Prostate gland (tissue), 2 donors: Measurements from ENCODE around the gene GDF3. TPM values are rescaled to one million over a fixed set of nuclear protein-coding genes. Genes with fewer than 3 reads are reported as not detected.
"Not testable (repeated sequence)": the region's sequence is repeated elsewhere in the genome, so short reads cannot be mapped to it uniquely, and the experiment has no call there.

Experiments used
- DNase-seq: peaks from one replicate; pipeline ENCODE4 v3.0.0-alpha.2; 2019; ENCODE audit warnings: low spot score
- H3K27ac ChIP-seq, 2 donors: fragments of 200-600 bp; sonication (generic); 2 replicates each; pipeline ENCODE4 v1.5.1; 2017 to 2019
- H3K27me3 ChIP-seq: fragments of 200-600 bp; sonication (generic); replicated peaks from 2 replicates; pipeline ENCODE4 v1.5.1; 2019; ENCODE audit not compliant: insufficient read depth
- H3K36me3 ChIP-seq, 2 donors: fragments of 200-600 bp; sonication (generic); 1 replicate in 1 of 2; 2 replicates in 1 of 2; pipeline versions ENCODE4 v1.5.1 to v1.8.1; 2017 to 2019
- H3K4me1 ChIP-seq: fragments of 200-600 bp; sonication (generic); replicated peaks from 2 replicates; pipeline ENCODE4 v1.5.1; 2019
- H3K4me3 ChIP-seq, 2 donors: fragments of 200-600 bp; sonication (generic); 2 replicates each; pipeline ENCODE4 v1.5.1; 2017 to 2019
- H3K9me3 ChIP-seq: fragments of 200-600 bp; sonication (generic); 2 replicates; pipeline ENCODE4 v1.5.1; 2017
- CTCF ChIP-seq, 4 experiments: fragments of 200-600 bp in 2 of 4; fragments of 450-650 bp in 2 of 4; sonication (generic) in 2 of 4; IDR thresholded peaks; 1 replicate in 3 of 4; 2 replicates in 1 of 4; pipeline ENCODE4 v1.5.1; 2016 to 2019; ENCODE audit warnings: antibody characterized with exemption in 4 of 4, mild to moderate bottlenecking in 2 of 4, moderate library complexity in 2 of 4
- POLR2A ChIP-seq: fragments of 450-650 bp; IDR thresholded peaks from one replicate; pipeline ENCODE4 v1.6.1; 2016; ENCODE audit warnings: antibody characterized with exemption, mild to moderate bottlenecking
- POLR2AphosphoS5 ChIP-seq: sonication (generic); formaldehyde crosslinking; IDR thresholded peaks from one replicate; pipeline ENCODE4 v1.6.1; 2017; ENCODE audit warnings: antibody characterized with exemption
- WGBS: methylation state at CpG from one replicate; pipeline ENCODE4 v1.1.5; 2018; 5-methylcytosine and 5-hydroxymethylcytosine counted together
- intact Hi-C: fragments of 100-400 bp; cut with DNase I; formaldehyde crosslinking; loops from one replicate; pipeline ENCODE4 v1.14.2; 2022
- total RNA-seq, 2 donors: library from RNA; depleted of rRNA; stranded (reverse); fragments of >200 nt; gene quantifications; one replicate each; pipeline ENCODE4 v1.1.0, GENCODE V29; 2016

GDF3 gene
- not detected for total RNA-seq

GRCh38 chr12:7695566-7696197 lies at the start of gene GDF3:
Gene GDF3 (minus strand): TSS chr12:7695775. CDS start chr12:7695728, 47 bp downstream.
- H3K4me3 ChIP-seq = no peak within 1 kb of the TSS
- H3K4me1 ChIP-seq = no peaks in the 10 kb centered on the region
- H3K36me3 ChIP-seq = no peaks in the 10 kb centered on the region

GRCh38 chr12:7732993-7733392 lies 37.4 kb upstream of the GDF3 start:
- intact Hi-C loops = no loop called here

More at GRCh38 chr12:7695566-7696197, at the start of gene GDF3:
- Histone ChIP-seq H3K9me3 (no peaks in the 10 kb centered on the region), H3K27ac (no peak within 1 kb of the TSS), H3K27me3 (no peaks in the 10 kb centered on the region)
- intact Hi-C loops = no loop called here
- 46% methylated on average over 7 of the region's 7 CpGs for WGBS
- TF ChIP-seq CTCF (IDR thresholded peaks at IDR 0.05) = no peak
- TF ChIP-seq POLR2A = no peak
- TF ChIP-seq POLR2AphosphoS5 = no peak
- DNase-seq = no peak

GRCh38 chr12:7731486-7731885 lies 35.9 kb upstream of the GDF3 start:
- 22% methylated on average over 5 of the region's 5 CpGs for whole genome bisulfite sequencing
- TF ChIP-seq POLR2A (no peak), POLR2AphosphoS5 (no peak), CTCF (IDR thresholded peaks at IDR 0.05) (no peak)
- Histone ChIP-seq H3K27ac (no peak overlapping the region), H3K4me3 (no peak overlapping the region), H3K27me3 (no peaks in the 10 kb centered on the region), H3K4me1 (no peaks in the 10 kb centered on the region), H3K9me3 (no peaks in the 10 kb centered on the region), H3K36me3 (no peaks in the 10 kb centered on the region)
- DNase-seq = no peak
- intact Hi-C loops = no loop called here

More at GRCh38 chr12:7732993-7733392, 37.4 kb upstream of the GDF3 start:
- no peak for DNase-seq
- Histone ChIP-seq H3K4me1 (no peaks in the 10 kb centered on the region), H3K4me3 (no peak overlapping the region), H3K36me3 (no peaks in the 10 kb centered on the region), H3K27me3 (no peaks in the 10 kb centered on the region), H3K9me3 (no peaks in the 10 kb centered on the region), H3K27ac (no peak overlapping the region)
- TF ChIP-seq CTCF (IDR thresholded peaks at IDR 0.05) = no peak
- no peak for TF ChIP-seq POLR2A
- TF ChIP-seq POLR2AphosphoS5 = no peak
- 20% methylated on average over 3 of the region's 3 CpGs for WGBS

- DNase-seq, H3K27ac ChIP-seq, H3K4me1 ChIP-seq, H3K9me3 ChIP-seq, H3K27me3 ChIP-seq, H3K4me3 ChIP-seq, H3K36me3 ChIP-seq, intact Hi-C loops: not testable (repeated sequence)
These were observed 35.4 kb upstream of the GDF3 start for GRCh38 chr12:7730984-7731383.

GRCh38 chr12:7729746-7730145 lies 34.2 kb upstream of the GDF3 start:
- no peak for TF ChIP-seq POLR2AphosphoS5
- TF ChIP-seq POLR2A = no peak
- no peak for TF ChIP-seq CTCF (IDR thresholded peaks at IDR 0.05)
- Histone ChIP-seq H3K27me3 (no peaks in the 10 kb centered on the region), H3K27ac (no peak overlapping the region), H3K4me3 (no peak overlapping the region), H3K4me1 (no peaks in the 10 kb centered on the region), H3K9me3 (no peaks in the 10 kb centered on the region), H3K36me3 (no peaks in the 10 kb centered on the region)
- WGBS = 75% methylated on average over 4 of the region's 4 CpGs
- DNase-seq = no peak
- intact Hi-C loops = no loop called here
